Ishikawa (cell line): ENCODE results near the gene LCN6.

Experiments used
- CREB1 ChIP-seq: IDR thresholded peaks from 2 replicates; pipeline ENCODE4 v1.6.1; 2012; ENCODE audit warnings: low read depth
- EP300 ChIP-seq: IDR thresholded peaks from 2 replicates; pipeline ENCODE4 v1.6.1; 2012; ENCODE audit warnings: borderline replicate concordance
- FOXM1 ChIP-seq: IDR thresholded peaks from 2 replicates; pipeline ENCODE4 v1.6.1; 2012; ENCODE audit warnings: low read depth, borderline replicate concordance
- RAD21 ChIP-seq: IDR thresholded peaks from 2 replicates; pipeline ENCODE4 v1.6.1; 2012; ENCODE audit warnings: low read depth
- TCF12 ChIP-seq: IDR thresholded peaks from 2 replicates; pipeline ENCODE4 v1.6.1; 2012; ENCODE audit warnings: low read depth
- TEAD4 ChIP-seq: IDR thresholded peaks from 2 replicates; pipeline ENCODE4 v1.6.1; 2012
- ZBTB7A ChIP-seq: IDR thresholded peaks from 2 replicates; pipeline ENCODE4 v1.6.1; 2012; ENCODE audit warnings: low read depth
- TF ChIP-seq, protein P1 (sequence below): IDR thresholded peaks from 2 replicates; pipeline ENCODE4 v1.6.1; 2012

GRCh38 chr9:136712690-136713544 is 35.4 kb downstream of the LCN6 start:
- TF ChIP-seq EP300 (no peak), TCF12 (no peak), TEAD4 (no peak), ZBTB7A (no peak; the same call in 1 of the 2 replicates), CREB1 (no peak), RAD21 (no peak), FOXM1 (no peak)
- TF ChIP-seq, protein P1, sequence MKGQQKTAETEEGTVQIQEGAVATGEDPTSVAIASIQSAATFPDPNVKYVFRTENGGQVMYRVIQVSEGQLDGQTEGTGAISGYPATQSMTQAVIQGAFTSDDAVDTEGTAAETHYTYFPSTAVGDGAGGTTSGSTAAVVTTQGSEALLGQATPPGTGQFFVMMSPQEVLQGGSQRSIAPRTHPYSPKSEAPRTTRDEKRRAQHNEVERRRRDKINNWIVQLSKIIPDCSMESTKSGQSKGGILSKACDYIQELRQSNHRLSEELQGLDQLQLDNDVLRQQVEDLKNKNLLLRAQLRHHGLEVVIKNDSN = no peak
